CD4-positive, alpha-beta T cell treated with Interferon alpha-2 for 1 hour (primary cell): ENCODE measurements around the gene EML5.
"Not testable (repeated sequence)": the region's sequence is repeated elsewhere in the genome, so short reads cannot be mapped to it uniquely, and the experiment has no call there.

Experiments
- DNase-seq, 2 donors: peaks; one replicate each; pipeline ENCODE4 v3.0.0-alpha.2; 2020 to 2022

The EML5 gene

GRCh38 chr14:88792473-88793258 is at the start of gene EML5:
EML5 (minus strand) TSS chr14:88792953; CDS start chr14:88792503, 450 bp downstream.
- DNase-seq = peak; percentile 84 to 88

GRCh38 chr14:88842414-88842813 is 49.7 kb upstream of the EML5 start:
- no peak for DNase-seq

- no peak for DNase-seq
Measured at GRCh38 chr14:88841741-88842140, 49.0 kb upstream of the EML5 start.

- DNase-seq = no peak
Measured at GRCh38 chr14:88840926-88841325, 48.2 kb upstream of the EML5 start.

- no peak for DNase-seq
Measured at GRCh38 chr14:88838015-88838414, 45.3 kb upstream of the EML5 start.

- DNase-seq = no peak
Measured at GRCh38 chr14:88837495-88837894, 44.7 kb upstream of the EML5 start.

GRCh38 chr14:88835661-88836060 is 42.9 kb upstream of the EML5 start:
- DNase-seq = no peak

GRCh38 chr14:88834883-88835431 is 42.2 kb upstream of the EML5 start:
- DNase-seq = no peak

GRCh38 chr14:88831284-88831683 is 38.5 kb upstream of the EML5 start:
- no peak for DNase-seq

GRCh38 chr14:88829685-88830302 is 37.0 kb upstream of the EML5 start:
- DNase-seq = no peak

GRCh38 chr14:88829188-88829587 is 36.4 kb upstream of the EML5 start:
- DNase-seq = no peak

GRCh38 chr14:88825503-88825902 is 32.8 kb upstream of the EML5 start:
- no peak for DNase-seq

- DNase-seq = no peak
Measured at GRCh38 chr14:88825078-88825458, 32.3 kb upstream of the EML5 start.

GRCh38 chr14:88824314-88825077 is 31.7 kb upstream of the EML5 start, which contains the start of gene TTC8:
TTC8 (plus strand) TSS chr14:88824651; CDS start chr14:88824708, 57 bp downstream.
- peak; percentile 85 to 88 for DNase-seq

GRCh38 chr14:88823968-88824313 is 31.2 kb upstream of the EML5 start:
- no peak for DNase-seq

- no peak for DNase-seq
Measured at GRCh38 chr14:88821888-88822287, 29.1 kb upstream of the EML5 start.

GRCh38 chr14:88821378-88821777 is 28.6 kb upstream of the EML5 start:
- no peak for DNase-seq

GRCh38 chr14:88819674-88820073 is 26.9 kb upstream of the EML5 start:
- DNase-seq = not testable (repeated sequence)

- DNase-seq = no peak
Measured at GRCh38 chr14:88818018-88818417, 25.3 kb upstream of the EML5 start.

GRCh38 chr14:88815980-88816379 is 23.2 kb upstream of the EML5 start:
- DNase-seq = no peak

- no peak for DNase-seq
Measured at GRCh38 chr14:88808359-88808758, 15.6 kb upstream of the EML5 start.

GRCh38 chr14:88804477-88804876 is 11.7 kb upstream of the EML5 start:
- no peak for DNase-seq

GRCh38 chr14:88804035-88804434 is 11.3 kb upstream of the EML5 start:
- no peak for DNase-seq

- no peak for DNase-seq
Measured at GRCh38 chr14:88802596-88802995, 9.8 kb upstream of the EML5 start.
